GM10248 (cell line): ENCODE results near the gene IL1RAPL1.

Source experiments
- CTCF ChIA-PET: fragments of 300-600 bp; sonication (Branson Sonifier 250); formaldehyde crosslinking; extraction: SDS; loops from one replicate; lab custom pipeline; 2021; ENCODE audit warnings: antibody characterized with exemption; lab: Yijun Ruan, JAX
- POLR2A ChIA-PET: fragments of 350-650 bp; sonication (Branson Sonifier 250); formaldehyde crosslinking; extraction: SDS; loops from one replicate; lab custom pipeline; 2020; ENCODE audit warnings: antibody characterized with exemption; lab: Yijun Ruan, JAX
- DNase-seq: peaks from one replicate; pipeline ENCODE4 v3.0.0; 2012; ENCODE audit errors: extremely low spot score
- TF ChIP-seq, protein P1 (sequence below): IDR thresholded peaks from 2 replicates; pipeline ENCODE4 v1.5.1; 2012; ENCODE audit warnings: mild to moderate bottlenecking, low read depth; ENCODE audit errors: extremely low read depth, missing control alignments, control extremely low read depth

IL1RAPL1 gene

DNA sequence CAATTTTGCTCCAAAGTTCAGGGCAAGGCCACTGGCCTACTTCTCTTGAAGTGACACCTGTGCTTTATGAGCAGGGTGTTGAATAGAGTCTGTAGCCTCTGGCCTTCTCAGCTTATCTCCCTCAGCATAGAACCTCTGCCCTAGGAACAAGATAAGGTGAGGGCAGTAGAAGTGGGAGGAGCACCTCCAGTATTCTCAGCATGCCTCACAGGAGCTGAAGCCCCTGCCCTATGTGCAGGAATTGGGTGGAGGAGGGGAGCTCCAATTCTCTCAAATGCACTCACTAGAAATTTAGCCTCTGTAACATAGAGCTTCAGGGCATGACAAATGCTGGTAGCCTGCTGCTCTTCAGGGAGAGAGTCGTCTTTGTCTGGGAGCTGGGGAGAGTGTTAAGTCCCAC is 479.3 kb downstream of the IL1RAPL1 start:
- DNase-seq, result no peak
- POLR2A ChIA-PET, result no interaction called here
- TF ChIP-seq, protein P1, sequence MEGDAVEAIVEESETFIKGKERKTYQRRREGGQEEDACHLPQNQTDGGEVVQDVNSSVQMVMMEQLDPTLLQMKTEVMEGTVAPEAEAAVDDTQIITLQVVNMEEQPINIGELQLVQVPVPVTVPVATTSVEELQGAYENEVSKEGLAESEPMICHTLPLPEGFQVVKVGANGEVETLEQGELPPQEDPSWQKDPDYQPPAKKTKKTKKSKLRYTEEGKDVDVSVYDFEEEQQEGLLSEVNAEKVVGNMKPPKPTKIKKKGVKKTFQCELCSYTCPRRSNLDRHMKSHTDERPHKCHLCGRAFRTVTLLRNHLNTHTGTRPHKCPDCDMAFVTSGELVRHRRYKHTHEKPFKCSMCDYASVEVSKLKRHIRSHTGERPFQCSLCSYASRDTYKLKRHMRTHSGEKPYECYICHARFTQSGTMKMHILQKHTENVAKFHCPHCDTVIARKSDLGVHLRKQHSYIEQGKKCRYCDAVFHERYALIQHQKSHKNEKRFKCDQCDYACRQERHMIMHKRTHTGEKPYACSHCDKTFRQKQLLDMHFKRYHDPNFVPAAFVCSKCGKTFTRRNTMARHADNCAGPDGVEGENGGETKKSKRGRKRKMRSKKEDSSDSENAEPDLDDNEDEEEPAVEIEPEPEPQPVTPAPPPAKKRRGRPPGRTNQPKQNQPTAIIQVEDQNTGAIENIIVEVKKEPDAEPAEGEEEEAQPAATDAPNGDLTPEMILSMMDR, result no peak
- CTCF ChIA-PET, result interaction anchor here (1.2 kb wide), 1 partner anchor 16 kb away, joined by 3 read pairs; no protein-coding TSS in a partner anchor

DNA sequence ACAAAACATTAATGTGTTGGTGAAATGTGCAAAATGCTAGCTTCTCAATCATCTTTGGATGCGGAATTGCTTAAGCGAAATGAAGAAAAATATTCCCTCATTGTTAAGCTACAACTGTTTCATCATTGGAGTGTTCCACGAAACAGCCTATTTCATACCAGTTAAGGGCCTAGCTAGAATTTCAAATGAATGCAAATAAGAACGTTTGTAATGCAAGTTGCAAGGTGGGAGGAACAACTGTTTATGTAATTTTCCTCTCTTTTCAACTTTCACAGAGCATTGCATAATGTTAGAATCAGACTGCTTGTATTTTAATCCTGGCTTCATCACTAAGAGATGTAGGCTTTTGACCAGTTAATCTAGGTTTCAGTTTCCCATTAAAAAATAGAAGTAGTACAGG is 480.1 kb downstream of the IL1RAPL1 start:
- TF ChIP-seq, protein P1, result no peak
- ChIA-PET POLR2A (no interaction called here), CTCF (interaction anchor here (1.2 to 1.3 kb wide), 2 partner anchors 8 to 17 kb away, joined by 3 to 4 read pairs; no protein-coding TSS in a partner anchor)
- DNase-seq, result no peak

DNA sequence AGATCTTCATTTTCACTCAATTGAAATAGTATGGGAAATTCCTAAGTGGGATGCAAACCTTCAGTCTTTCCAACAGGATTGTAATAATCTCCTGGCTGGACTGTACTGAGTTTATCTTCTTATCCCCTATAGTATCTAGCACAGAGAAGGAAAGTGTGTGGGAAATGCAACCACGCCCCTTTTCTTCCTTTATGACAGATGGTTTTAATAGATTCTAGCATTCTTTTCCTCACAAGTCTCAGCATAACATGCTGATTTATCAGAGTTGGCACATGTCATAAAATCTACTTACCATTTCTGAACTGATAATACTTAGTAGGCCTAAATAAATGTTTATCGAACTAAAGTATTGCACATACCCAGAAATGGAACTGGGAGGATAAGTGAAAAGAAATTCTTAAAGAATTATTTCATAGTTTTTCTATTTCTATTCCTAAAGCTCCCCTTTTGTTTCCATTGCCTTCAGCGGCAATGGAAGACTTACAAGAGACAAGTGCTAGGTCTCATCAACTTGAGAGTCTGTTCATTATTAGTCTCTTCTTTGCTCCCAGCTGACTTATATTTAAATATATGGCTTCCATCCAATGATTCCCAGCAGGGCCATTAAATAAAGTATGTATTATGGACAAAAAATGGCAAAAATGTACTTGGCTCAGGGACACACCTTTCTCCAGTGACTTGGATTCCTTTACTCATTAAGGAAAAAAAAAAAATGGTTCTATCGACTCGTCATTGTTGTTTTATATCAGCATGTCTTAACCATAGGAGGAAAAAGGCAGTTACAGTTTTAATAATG is 484.5 kb downstream of the IL1RAPL1 start:
- DNase-seq, result no peak
- TF ChIP-seq, protein P1, result no peak
- CTCF ChIA-PET, result no interaction called here
- POLR2A ChIA-PET, result no interaction called here

DNA sequence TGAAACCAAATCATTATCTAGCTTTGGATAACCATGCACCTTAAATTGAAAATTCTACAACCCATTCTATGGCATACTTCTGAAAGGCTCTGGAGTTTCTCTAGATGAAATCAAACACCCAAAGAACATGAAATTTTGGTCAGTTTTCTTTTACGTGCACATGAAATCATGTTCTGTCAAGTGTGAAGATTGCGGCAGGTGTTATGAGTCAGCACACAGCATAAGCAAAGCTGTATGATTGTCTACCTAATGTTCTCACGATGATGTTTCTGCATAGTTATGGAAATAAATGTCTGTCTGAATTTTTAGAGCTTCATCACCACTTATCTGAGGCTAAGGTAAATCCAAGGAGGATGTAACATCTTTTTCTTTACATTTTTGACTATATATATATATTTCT is 495.3 kb downstream of the IL1RAPL1 start:
- no peak for DNase-seq
- TF ChIP-seq, protein P1, result no peak
- ChIA-PET POLR2A (no interaction called here), CTCF (no interaction called here)

DNA sequence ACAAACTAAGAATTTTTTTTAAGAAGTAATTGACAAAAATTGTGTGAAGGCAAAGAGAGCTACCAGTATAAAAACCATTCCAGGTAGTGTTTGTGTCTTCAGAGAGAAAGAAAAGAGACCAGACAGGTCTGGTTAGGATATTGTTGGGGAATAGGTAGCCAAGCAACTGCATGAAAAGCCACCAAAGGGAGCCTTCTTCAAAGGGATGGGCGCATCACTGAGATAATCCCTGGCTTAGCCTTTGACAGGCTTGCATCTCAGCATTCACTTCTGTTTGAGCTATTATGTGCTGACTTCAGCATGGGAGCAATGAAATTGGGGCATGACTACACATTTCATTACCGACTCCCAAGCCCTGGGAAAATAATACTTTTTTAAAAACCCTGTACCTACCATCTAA is 496.6 kb downstream of the IL1RAPL1 start:
- CTCF ChIA-PET, result no interaction called here
- TF ChIP-seq, protein P1, result no peak
- POLR2A ChIA-PET, result no interaction called here
- DNase-seq, result no peak

DNA sequence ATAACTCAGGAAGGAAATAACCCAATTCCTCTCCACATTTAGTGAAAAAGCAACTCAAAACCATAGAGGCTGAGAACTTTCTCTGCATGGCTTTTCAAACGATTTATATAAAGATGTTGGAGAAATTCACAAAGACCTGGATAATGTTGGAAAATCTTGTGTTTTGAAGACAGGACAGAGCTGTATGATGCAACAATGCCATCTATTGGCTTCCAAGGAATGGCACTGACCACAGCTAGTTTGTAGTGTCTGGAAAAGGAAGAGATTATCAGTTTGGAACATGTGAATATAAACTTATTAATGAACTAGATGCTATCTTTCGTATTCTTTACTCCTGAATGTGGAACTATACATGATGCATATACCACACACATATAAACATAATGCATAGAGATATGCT is 503.6 kb downstream of the IL1RAPL1 start:
- CTCF ChIA-PET, result no interaction called here
- TF ChIP-seq, protein P1, result no peak
- DNase-seq, result no peak
- POLR2A ChIA-PET, result no interaction called here
